NCI-H187 (cell line): ENCODE data around the gene SEC22A.

Experiments
- DNase-seq, 2 experiments: peaks; one replicate each; lab custom pipeline; 2025; lab: John Stamatoyannopoulos, UW

The SEC22A gene

GRCh38 chr3:123305192-123305591 is 103.4 kb downstream of the SEC22A start:
- no peak for DNase-seq

GRCh38 chr3:123307064-123307463 is 105.3 kb downstream of the SEC22A start:
- DNase-seq: no peak

DNA sequence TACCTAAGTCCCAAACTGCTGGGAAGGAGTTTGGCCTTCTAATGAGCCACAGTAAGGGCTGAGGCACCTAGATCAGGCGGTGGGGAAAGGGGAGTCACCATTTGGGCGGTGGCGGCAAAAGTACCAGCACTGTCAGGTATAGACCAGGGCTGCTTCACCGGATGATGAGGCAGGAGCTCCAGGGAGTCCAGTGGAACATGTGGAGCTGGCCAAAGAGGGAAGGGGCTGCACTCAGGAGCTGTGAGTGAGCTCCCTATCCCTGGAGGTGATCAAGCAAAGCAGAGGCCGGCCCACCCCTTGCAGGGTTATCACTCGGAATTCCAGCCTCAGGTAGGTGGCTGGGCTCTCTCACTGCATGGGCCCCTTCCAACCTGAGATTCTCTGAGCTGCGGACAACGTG is 108.4 kb downstream of the SEC22A start:
- no peak for DNase-seq

DNA sequence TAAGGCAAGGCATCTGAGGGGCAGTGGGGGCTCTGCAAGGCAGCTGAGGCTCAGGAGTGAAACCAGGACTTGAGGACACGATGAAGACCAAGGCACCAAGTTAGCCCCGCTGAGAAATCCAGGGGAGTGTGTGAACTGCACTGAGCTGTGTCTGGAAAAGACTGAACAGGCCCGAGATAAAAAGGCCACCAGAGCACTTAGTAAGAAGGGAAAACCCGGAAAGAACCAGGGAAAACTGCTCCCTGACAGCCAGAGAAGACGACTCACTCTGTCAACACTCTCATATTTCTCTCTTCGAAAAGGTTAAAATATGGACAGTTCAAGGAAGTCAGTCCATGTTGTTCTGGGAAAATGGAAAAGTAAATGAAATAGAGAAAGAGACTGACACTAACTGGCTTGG is 109.0 kb downstream of the SEC22A start:
- no peak for DNase-seq

- DNase-seq: no peak
Observed at GRCh38 chr3:123311201-123311600, 109.5 kb downstream of the SEC22A start.

DNA sequence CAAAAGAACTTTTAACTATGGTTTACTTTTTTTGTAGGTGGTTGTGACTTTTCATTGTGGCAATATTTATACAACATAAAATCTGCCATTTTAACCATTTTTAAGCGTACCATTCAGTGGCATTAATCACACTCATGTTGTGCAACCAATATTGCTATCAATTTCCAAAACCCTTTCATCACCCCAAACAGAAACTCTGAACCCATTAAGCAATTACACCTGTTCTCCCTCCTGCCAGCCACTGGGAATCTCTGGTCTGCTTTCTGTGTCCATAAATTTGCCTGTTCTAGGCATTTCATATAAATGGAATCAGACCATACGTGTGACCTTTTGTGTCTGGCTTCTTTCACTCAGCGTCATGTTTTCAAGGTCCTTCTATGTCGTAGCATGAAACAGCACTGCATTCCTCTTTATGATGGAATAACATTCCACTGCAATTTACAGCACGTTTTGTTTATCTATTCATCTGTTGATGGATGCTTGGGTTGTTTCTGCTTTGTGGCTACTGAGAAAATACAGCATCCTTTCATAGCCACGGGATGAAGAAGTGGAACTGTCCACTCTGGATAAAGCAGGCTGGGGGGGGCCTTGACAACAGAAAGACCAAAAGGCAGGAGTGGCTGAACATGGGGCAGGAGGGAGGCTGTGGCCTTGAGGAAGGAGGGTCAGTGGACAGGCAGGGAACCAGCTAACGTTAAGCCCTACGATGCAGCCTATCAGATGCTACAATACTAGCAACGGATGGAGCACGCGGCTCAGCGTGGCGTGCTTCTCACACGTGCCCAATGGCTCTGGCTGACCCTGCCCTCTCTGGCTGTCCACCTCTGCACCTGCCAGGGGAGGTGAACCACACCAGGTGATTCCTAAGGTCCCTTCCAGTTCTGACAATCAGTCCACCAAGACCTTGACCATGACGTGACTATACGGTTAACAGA is 110.9 kb downstream of the SEC22A start:
- DNase-seq: no peak

DNA sequence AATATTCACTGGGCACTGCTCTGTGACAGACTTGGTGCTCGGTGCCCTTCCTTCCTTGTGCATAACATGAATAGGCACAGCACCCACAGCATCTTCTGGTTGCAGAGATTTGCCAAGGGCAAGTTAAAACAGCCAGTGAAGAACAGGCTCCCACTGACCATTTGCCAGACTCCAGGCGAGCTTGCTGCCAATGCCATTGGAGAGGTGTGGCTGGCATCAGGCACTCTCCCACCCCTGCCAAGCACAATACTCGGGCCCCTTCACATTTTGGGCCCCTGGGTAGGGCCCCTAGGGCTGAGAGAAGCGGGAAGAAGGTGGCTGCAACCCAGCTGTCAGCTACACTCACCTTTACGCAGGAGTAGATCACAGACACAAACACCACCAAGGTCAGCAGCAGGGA is 112.1 kb downstream of the SEC22A start:
- DNase-seq: no peak

DNA sequence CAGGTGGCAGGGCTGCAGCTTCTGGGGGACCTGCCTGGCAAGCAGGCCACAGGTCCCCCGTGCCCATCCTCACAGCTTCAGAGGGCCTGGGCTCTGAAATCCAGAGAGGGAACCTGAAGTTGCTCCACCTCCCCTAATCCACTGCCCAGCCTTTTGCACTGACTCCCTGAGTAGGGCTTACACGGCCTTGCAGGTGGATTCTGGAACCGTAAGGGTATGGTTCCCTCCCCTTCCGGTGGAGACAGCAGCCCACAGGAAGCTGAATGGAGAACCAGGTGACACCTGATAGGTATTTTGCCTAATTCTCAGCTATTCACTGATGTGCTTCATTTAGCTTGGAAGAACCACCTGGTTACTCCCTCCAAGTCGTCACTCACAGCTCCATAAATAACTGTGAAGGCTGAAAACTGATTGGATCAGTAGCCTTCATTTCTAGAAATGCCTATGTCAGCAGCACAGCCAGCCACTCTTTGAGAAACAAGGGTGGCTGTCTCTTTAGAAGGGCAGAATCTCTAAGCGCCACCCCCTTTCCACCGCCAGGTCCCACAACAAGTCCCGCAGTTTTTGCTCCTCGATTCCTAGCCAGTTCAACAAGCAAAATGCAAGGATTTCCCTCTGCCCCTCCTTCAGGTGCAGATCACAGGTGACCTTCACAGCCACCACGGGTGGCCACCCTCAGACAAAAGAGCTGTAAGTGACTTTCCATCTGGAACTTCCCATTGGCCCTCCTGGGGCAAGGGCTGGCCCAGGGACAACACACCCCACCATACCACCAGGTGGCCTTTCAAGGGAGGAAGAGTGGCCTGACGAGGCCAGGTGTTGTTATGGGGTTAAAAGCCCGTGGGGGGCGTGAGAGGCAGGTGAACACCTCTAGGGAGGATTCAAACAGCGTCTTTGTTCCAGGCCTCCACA is 112.9 kb downstream of the SEC22A start:
- DNase-seq: peak; percentile 86 to 94

DNA sequence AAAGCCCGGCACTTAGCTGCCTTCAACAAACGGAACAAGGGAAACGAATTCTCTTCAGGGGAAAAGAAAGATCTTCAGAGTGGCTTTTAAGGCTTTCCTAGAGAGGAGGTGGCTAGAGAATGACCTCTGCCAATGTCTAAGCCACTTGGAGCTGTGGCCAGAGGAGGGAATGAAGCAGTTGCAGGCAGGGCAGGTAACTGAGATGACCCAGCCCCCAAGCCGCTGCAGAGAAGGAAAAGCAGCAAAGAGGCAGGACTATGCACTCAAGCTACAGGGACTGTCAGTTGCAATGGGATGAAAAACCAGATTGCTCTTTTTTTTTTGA is 113.5 kb downstream of the SEC22A start:
- no peak for DNase-seq

- no peak for DNase-seq
Observed at GRCh38 chr3:123317716-123318115, 116.0 kb downstream of the SEC22A start.

- no peak for DNase-seq
Observed at GRCh38 chr3:123318374-123318773, 116.6 kb downstream of the SEC22A start.

- no peak for DNase-seq
Observed at GRCh38 chr3:123319760-123320159, 118.0 kb downstream of the SEC22A start.

DNA sequence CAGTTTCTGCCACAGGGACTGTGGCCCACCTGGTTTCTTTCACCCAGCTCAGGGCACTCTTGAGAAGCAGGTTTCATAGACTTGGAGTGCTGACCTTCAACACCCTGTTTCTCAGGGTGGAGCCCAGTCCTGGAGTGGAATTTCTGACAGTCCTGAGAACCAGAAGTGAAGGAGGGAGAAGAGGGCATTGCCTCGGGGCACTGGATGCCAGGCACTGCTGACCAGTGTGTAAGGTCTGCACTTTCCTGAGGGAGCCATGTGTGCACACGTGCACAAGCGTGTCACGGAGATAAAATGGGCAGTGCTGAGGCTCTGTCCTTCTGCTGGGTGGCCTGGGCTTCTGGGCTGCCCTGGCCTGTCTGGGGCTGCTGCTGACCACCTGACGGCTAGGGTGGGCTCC is 118.5 kb downstream of the SEC22A start:
- no peak for DNase-seq

DNA sequence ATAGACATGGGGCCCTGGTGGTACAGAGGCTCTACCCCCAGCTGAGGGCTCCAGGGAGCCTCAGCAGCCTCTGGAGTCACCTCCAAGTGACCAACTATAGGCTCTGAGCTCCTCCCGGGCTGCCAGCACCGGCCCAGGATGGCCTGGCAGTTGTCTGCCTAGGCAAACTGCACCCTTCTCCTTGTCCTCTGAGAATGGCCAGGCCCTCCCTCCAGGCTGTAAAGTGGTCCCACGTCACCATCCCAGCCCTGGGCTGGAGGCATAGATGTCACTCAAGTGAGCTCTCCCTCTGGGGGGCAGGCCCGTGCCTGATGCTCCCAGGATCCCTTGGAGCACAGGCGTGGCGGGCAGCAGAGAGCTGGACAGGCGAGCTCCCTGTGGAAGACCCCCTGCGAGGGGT is 120.1 kb downstream of the SEC22A start:
- no peak for DNase-seq

- DNase-seq: no peak
Observed at GRCh38 chr3:123322866-123323265, 121.1 kb downstream of the SEC22A start.
